C4-2B (cell line): ENCODE measurements around the gene TSPAN11.

Source experiments
- CTCF ChIP-seq: fragments of 450-650 bp; conservative IDR thresholded peaks from 2 replicates; pipeline ENCODE4 v1.5.1; 2017; ENCODE audit warnings: mild to moderate bottlenecking
- ZFX ChIP-seq: fragments of 450-650 bp; IDR thresholded peaks from 2 replicates; pipeline ENCODE4 v1.6.1; 2017

- TF ChIP-seq CTCF = no peak
- no peak for TF ChIP-seq ZFX
Measured at GRCh38 chr12:30955214-30955613, 28.7 kb downstream of the TSPAN11 start.
